ENCODE data around the gene SFXN1.
"Not testable (repeated sequence)": the region's sequence is repeated elsewhere in the genome, so short reads cannot be mapped to it uniquely, and the experiment has no call there.

Gene SFXN1

DNA sequence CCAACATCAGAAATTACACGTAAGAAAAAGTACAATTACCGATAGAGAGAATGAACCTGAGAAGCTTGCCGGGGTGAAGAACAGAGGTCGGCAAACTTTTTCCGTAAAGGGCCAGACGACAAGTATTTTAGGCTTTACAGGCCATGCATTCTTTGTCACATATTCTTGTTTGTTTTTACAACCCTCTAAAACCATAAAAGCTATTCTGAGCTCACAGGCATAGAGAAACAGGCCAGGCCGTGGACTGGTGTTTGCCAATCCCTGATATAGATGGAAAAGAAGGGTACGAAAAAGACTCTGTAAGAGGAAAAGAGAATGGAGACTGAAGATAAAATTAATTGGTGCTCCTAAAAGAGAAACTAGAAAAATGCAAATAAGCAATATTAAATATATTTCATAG, 15.4 kb downstream of the SFXN1 start:
- no peak for FAIRE-seq

DNA sequence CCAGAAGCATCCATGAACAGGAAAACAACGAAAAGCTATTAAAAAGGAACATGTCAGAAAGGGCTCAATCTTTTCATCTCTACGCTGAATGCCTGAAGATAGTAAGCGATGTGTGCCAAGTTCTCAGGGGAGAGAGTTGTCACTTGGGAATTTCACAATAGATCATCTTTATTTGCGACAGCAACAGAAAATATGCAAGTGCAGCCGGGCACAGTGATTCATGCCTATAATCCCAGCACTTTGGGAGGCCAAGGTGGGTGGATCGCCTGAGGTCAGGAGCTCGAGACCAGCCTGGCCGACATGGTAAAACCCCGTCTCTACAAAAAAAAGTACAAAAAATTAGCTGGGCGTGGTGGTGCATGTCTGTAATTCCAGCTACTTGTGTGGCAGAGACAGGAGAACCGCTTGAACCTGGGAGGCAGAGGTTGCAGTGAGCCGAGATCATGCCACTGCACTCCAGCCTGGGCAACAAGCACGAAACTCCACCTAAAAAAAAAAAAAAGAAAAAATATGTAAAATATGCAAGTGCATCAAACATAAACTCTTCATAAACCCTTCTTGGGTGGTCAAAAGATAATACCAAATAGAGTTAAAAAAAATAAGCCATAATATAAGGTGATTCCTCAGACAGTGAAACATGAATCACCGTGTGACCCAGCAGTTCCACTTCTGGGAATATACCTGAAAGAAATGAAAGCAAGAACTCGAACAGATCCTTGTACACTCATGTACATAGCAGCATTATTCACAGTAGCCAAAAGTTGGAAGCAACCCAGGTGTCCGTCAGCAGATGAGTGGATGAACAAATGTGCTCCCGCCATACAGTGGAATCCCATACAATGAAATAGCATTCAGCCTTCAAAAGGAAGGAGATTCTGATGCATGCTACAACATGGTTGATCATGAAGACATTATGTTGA, 16.2 kb downstream of the SFXN1 start:
- FAIRE-seq (peak; percentile 46), DNase-seq (ENCODE audit: low spot score) (peak; percentile 37)

More for the DNA sequence above, 15.4 kb downstream of the SFXN1 start:
- no peak for DNase-seq (ENCODE audit: low spot score)

DNA sequence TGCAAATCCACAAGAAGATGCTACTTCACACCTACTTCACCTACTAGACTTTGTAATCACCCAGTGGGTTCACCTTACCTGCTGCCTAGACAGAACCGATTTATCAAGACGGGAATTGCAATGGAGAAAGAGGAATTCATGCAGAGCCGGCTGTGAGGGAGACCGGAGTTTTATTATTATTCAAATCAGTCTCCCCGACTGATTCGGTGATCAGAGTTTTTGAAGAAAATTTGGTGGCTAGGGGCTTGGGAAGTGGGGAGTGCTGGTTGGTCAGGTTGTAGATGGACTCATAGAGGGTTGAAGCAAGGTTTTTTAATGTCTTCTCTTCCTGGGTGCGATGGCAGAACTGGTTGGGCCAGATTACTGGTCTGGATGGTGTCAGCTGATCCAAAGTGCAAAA, 23.4 kb downstream of the SFXN1 start:
- FAIRE-seq: no peak

DNA sequence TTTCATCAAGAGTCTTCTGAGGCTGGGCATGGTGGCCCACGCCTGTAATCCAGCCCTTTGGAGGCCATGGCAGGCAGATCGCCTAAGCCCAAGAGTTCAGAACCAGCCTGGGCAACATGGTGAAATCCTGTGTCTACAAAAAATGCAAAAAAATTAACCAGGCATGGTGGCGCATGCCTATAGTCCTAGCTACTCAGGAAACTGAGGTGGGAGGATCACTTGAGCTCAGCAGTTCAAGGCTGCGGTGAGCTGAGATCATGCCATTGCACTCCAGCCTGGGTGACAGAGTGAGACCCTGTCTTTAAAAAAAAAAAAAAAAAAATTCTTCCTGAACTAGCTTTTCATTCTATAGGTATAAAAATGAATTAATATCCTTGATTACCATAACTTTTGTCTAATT, 29.3 kb downstream of the SFXN1 start:
- not testable (repeated sequence) for FAIRE-seq; DNase-seq (ENCODE audit: low spot score)

More for the DNA sequence above, 23.4 kb downstream of the SFXN1 start:
- DNase-seq (ENCODE audit: low spot score): no peak

DNA sequence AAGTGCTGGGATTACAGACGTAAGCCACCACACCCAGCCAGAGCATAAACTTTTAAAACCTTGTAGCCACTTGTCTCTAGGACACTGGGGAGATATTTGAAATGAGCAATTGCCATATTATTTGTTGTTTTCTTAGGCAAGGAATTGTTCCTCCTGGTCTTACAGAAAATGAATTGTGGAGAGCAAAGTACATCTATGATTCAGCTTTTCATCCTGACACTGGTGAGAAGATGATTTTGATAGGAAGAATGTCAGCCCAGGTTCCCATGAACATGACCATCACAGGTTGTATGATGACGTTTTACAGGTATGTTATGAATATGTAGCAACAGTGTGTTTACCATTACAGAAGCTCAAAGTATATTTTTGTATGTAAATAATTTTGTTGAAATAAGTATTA, 30.5 kb downstream of the SFXN1 start:
- FAIRE-seq (no peak), DNase-seq (ENCODE audit: low spot score) (no peak)

DNA sequence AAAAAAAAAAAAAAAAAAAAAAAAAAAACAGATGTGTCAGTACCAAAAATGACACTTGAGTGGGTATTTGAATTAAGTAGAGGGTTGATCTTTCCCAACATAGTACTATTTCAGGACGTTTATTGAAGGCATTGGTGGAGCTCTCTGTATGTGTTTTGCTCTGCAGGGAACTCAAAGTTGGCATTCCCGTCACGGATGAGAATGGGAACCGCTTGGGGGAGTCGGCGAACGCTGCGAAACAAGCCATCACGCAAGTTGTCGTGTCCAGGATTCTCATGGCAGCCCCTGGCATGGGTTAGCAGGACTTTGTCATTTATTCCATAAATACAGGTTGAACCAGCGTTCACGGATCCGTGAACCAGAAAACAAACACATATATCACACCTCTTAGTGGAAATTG, 34.9 kb downstream of the SFXN1 start:
- FAIRE-seq (no peak), DNase-seq (ENCODE audit: low spot score) (no peak)

DNA sequence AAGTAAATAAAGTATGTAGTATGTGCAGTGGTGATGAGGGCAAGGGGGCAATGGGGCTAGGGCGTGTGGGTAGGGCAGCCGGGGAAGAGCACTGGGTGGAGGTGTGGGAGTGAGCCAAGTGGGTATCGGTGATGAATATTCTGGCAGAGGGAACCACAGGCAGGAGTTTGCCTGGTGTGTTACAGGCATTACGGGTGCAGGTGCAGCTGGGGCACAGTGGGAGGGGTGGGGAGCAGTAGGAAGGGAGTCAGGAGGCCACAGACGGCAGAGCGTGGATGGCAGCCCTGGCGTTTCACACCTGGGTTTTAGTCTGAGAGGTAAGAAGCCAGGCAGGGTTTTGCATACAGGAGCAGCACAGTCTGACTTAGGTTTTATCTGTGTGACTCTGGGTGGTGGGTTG, 35.4 kb downstream of the SFXN1 start:
- FAIRE-seq: no peak
- DNase-seq (ENCODE audit: low spot score): no peak

DNA sequence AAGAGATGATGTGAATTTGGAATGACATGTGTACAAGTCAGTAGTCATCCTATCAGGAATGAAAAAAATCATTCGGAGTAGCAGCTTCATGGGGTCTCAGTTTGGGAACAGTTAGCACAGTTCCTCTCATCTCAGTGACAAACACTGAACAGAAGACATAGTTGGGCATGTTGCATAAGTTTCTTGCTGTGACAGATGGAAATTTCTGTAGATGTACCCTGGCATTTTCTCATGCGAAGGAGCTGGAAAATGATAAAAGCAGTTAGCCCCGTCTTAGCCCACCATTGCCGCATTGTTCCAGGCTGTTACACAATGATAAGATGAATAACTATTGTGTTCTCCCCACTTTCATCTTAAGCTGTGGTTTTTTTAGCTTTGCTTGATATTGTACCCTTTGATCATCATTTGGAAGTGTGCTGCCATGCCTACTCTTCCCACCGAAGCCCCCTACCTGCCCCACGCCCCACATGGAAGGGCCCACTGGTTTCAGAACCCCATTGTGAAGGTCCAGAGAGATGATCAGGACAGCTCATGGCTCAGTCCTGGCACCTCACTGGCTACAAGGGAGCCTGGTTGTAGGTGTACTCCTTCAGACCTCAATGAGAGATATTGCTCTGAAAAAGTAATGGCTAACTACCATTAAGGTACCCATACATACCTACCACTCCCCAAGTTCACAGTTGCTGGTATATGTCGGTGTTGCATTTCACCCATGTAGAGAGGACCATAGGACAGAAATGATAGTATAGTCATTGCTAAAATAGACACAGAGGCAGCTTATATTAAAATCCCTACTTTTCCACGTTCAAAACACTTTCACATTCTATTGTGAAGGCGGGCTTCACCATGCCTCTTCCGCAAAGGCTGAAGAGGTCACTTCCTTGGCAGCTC, 38.8 kb downstream of the SFXN1 start:
- no peak for DNase-seq (ENCODE audit: low spot score)
- FAIRE-seq: no peak

DNA sequence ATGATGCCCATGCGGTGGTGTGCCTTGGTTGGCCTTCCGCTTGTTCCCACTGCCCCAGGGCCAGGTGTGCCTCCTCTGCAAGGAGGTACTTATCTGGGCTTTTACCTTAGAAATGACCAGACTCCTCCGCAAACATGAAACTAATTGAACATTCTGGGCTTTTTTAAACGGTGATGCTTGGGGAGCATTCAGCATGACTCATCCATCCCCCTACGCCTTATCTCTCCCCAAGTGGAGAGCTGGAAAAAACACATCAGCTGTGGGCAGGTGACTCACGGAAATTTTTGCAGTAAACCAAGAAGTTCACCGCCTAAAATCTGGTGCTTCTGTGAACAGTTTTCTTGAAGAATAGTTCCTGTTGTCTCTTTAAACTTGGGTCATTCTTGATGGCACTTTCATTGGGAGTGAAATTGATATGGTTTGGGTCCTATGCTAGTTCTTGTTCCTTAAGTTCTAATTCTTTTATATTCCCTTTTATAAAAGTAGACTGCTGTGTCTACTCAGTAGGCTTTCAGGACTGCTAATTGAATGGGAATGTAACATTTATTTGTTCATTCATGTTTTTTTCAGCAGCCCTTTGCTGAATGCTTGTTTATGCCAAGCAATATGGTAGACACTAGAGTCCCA, 39.6 kb downstream of the SFXN1 start:
- no peak for FAIRE-seq

DNA sequence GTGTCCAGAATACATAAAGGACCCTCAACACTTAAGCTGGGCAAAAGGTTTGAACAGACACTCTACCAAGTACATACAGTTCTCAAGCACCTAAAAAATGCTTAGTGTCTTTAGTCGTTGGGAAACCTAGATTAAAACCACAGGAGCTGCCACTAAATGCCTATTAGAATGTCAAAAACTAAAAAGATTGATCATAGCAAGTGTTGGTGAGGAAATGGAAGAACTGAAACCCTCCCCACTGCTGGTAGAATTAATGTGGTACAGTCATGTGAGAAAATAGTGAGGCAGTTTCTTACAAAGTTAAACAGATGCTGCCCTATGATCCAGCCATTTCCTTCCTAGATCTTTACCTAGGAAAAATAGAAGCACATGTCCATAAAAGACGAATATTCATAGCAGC, 40.6 kb downstream of the SFXN1 start:
- FAIRE-seq (no peak), DNase-seq (ENCODE audit: low spot score) (no peak)

More for the DNA sequence above, 39.6 kb downstream of the SFXN1 start:
- DNase-seq (ENCODE audit: low spot score): peak; percentile 69

DNA sequence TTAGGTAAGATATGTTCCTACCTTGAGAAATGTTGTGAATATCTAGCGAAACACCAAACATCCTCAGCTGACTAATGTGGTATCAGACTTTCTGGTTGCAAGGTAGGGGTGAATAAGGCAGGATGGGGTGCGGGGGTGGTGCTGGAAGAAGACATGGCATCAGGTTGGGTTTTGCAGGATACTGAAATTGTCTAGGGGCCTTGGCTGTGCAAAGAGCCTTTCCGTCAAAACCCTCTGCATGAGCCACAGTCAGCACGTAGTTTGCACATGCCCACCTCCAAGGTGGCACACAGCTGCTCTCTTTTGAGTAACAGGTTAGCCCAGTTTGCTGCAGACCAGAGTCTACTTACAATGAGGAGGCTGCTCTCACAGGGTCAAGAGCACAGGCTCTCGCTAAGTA, 42.0 kb downstream of the SFXN1 start:
- no peak for FAIRE-seq
- DNase-seq (ENCODE audit: low spot score): no peak

DNA sequence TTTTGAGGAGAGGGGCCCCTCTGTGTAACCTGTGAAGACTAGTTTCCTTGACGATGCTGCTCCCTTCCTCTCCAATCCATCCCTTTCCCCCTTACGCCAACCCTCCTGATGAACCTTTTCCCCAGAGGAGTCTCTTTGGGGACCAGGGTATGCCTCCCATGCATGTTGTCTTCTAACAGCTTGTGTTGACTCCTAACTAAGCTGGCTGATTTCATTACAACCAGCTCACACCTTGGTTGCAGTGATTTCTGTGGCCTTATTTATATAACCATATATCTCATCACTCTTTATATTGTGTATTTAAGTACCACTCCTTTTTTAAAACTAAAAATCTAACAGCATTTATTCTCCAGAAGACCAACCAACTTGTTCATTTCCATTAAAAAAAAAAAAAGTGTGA, 42.5 kb downstream of the SFXN1 start:
- FAIRE-seq: no peak
- no peak for DNase-seq (ENCODE audit: low spot score)

DNA sequence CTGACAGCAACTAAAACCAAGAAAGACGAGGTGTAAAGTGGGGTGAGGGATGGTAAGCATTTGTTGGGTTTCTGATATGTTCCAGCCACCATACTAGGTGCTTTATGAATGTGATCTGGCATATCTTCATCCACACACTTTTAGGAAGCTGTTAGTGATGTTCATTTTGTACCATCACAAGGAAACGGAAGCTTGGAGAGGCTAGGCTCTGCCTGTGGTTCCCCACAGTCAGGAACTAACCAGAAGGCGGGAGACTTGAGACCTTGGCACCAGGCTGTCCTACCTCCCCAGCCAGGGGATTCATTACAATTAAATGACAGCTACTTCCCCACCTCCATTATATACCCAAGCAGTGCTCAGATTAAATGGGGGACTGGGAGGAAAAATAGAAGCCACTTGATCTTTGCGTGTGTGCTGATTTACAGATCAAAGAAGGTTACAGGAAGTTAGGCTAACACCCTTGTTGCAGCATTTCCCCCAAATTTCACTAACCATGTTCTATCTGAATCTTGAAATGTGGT, 43.0 kb downstream of the SFXN1 start:
- FAIRE-seq (no peak), DNase-seq (ENCODE audit: low spot score) (no peak)

DNA sequence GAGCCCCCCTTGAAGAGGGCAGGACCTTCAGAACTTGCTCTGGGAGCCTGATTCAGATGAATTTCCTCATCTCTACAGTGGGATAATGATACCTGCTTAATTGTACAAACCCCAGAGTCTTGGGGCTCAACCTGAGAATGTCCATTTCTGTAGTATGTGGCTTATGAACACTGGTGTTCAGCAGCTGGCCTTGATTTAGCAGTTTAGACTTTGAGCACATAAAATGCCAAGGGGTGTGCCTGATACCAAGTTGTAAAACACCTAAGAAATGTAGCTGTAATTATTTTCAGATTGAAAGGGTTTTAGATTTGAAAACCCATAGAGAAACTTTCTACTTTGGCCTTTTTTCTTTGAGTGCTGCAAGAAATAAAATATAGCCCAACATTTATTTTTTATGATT, 44.9 kb downstream of the SFXN1 start:
- DNase-seq (ENCODE audit: low spot score) (no peak), FAIRE-seq (no peak)

DNA sequence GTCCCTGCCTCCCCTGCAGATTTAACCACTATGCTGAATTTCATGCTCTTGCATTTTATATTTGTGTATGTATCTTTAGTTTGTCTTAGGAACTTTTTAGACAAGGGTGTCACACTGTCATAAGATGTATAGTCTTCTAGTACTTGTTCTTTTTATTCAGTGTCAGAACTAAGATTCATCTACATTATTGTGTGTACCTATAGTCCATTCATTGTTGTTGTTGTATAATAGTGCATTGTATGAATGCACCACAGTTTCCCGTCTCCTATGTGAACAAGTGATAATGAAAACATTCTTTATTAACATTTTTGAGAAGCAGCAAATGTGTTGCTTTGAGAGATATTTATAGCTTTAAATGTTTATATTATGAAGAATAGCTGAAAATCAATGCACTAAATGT, 45.9 kb downstream of the SFXN1 start:
- no peak for FAIRE-seq

DNA sequence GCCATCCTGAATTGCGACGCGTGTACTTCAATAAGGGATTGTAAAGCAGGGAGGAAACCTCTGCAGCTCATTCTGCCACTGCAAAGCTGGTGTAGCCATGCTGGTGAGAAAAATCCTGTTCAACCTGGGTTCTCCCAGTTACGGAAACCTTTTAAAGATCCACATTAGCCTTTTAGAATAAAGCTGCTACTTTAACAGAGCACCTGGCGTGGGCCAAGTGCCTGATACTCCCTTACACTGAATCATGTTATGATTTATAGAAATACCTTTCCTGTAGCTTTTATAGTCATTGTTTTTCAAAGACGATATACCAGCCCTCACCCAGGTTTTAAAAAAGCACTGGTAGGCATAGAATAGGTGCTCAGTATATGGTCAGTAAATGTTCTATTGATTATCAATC, 48.3 kb downstream of the SFXN1 start:
- no peak for FAIRE-seq

More for the DNA sequence above, 45.9 kb downstream of the SFXN1 start:
- no peak for DNase-seq (ENCODE audit: low spot score)

DNA sequence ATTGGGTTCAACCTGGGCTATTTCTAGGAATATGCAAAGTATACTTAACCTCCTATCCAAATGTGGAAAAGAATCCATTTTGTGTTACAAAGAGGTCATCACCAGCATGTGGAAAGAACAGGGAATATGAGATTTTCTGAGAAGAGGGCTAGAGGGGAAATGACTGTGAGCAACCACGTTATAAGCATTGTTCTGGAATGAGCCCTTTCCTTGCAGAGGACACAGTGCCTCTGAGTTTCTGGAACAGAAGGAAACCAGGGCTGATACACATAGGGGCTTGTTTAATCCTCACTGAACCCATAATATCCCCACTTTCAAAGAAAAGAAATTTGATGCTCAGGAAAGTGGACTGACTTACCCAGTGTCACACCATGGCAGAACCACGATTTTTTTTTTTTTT, 53.0 kb downstream of the SFXN1 start:
- DNase-seq (ENCODE audit: low spot score): no peak
- FAIRE-seq: no peak

More for the DNA sequence above, 48.3 kb downstream of the SFXN1 start:
- DNase-seq (ENCODE audit: low spot score): no peak

DNA sequence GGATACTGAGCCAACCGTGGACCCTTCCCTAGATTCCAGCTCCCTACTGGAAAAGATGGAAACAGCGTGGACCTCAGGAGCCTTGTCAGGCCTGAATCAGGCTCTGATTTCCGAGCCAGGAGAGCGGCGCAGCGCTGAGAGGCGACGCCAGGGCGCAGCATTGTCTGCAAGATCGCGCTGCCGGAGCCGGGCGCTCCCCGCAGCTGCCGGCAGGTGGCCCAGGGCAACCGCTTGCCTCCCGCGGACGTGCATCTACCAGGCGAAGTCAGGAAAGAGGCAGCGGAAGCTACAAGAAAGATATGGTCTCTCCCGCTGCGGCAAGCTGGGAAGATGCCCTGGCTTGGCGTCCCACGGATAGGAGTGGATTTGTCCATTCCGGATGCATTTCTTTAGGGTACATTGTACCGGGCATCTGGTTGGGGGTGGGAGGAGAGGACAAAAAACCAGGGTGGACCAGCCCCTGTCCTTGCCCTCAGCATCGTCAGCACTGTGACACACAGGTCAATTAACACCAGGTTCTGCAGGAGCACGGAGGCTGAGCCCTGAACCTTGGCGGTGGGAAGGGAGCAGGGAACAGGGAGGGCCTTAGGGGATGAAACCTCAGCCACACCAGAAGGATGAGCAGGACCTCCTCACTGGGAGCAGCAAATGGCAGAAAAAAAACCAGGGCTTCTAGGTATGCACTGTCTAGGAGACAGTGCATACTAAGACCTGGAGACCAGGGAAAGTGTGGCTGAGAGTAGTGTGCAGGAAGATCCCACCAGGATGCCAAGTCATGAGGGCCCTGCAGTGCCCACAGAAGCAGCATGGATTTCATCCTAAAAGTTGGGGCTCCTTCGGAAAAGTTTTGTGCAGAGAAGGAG, 55.9 kb downstream of the SFXN1 start:
- FAIRE-seq (no peak), DNase-seq (ENCODE audit: low spot score) (peak; percentile 83)

DNA sequence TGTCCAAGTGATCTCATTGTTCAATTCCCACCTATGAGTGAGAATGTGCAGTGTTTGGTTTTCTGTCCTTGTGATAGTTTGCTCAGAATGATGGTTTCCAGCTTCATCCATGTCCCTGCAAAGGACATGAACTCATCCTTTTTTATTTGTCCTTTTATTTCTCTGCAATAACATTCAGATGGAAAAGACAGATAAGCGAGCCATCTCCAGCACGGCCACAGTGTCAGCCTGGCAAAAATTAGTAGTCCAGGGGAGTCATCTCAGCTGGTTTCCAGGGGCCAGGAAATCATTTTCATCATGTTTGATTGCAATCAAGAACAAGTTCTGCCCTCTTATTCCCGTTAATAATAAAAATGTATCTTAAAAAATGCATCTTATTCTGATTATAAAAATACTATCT, 57.0 kb downstream of the SFXN1 start:
- FAIRE-seq; DNase-seq (ENCODE audit: low spot score): not testable (repeated sequence)

DNA sequence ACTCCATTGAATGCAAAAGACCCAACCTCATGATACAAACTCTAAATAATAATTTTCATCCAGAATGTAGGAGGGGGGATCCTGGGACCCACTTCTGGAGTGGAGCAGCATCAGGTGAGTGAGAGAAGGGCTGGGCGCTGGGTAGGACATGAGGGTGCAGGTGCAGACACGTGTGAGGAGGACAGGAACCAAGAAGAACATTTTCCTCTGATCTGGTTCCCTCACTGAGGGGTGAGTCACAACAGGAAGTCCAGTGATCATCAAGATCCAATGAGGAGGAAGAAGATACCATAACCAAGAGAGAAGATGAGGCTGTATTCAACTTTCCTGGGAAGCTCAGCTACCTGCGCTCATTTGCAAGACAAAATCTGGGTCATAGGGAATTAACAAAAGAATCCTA, 57.4 kb downstream of the SFXN1 start:
- FAIRE-seq: no peak

More for the DNA sequence above, 57.4 kb downstream of the SFXN1 start:
- DNase-seq (ENCODE audit: low spot score): no peak

Data from urothelium cell line (cell line).